Testis (tissue), 2 donors: Measurements from ENCODE around the gene GCKR.

Experiments
- CTCF ChIP-seq, 3 experiments: fragments of 450-650 bp in 2 of 3; fragments of 200-600 bp in 1 of 3; sonication (generic) in 1 of 3; IDR thresholded peaks; one replicate each; pipeline ENCODE4 v1.5.1; 2016 to 2019; ENCODE audit warnings: antibody characterized with exemption in 3 of 3, mild to moderate bottlenecking in 2 of 3, moderate library complexity in 1 of 3
- POLR2A ChIP-seq: fragments of 450-650 bp; IDR thresholded peaks from one replicate; pipeline ENCODE4 v1.6.1; 2017; ENCODE audit warnings: antibody characterized with exemption, mild to moderate bottlenecking, moderate library complexity

- TF ChIP-seq POLR2A (no peak), CTCF (IDR thresholded peaks at IDR 0.05) (no peak)
These were observed 74.6 kb downstream of the GCKR start for GRCh38 chr2:27571197-27571596.
